Right lobe of liver (tissue), 4 donors: ENCODE results near the gene CCSAP.

Experiments used
- CTCF ChIP-seq, 4 donors: fragments of 200-600 bp in 3 of 4; fragments of 450-650 bp in 1 of 4; IDR thresholded peaks; one replicate each; pipeline versions ENCODE4 v1.5.1 to v1.8.0; 2016 to 2022; ENCODE audit warnings: antibody characterized with exemption in 4 of 4, mild to moderate bottlenecking in 2 of 4
- POLR2A ChIP-seq: fragments of 450-650 bp; IDR thresholded peaks from one replicate; pipeline ENCODE4 v1.6.1; 2017; ENCODE audit warnings: antibody characterized with exemption, mild to moderate bottlenecking
- donor health status: DM: no; HTN: no; CAD: no.
- donor health status: DM: no; HTN: no; CAD: no.
- donor health status: DM: no; HTN: yes; CAD: no.

GRCh38 chr1:229310833-229311232 is 32.0 kb downstream of the CCSAP start:
- TF ChIP-seq POLR2A = no peak
- TF ChIP-seq CTCF (IDR thresholded peaks at IDR 0.05) = no peak
